IPS DF 19.7 (cell line): ENCODE measurements around the gene RAPSN.

Experiments used
- DNase-seq: peaks from one replicate; pipeline ENCODE4 v3.0.0-alpha.2; 2013; ENCODE audit warnings: low read depth, low spot score

Gene RAPSN

GRCh38 chr11:47390422-47390760 lies 58.5 kb downstream of the RAPSN start:
- no peak for DNase-seq

DNA sequence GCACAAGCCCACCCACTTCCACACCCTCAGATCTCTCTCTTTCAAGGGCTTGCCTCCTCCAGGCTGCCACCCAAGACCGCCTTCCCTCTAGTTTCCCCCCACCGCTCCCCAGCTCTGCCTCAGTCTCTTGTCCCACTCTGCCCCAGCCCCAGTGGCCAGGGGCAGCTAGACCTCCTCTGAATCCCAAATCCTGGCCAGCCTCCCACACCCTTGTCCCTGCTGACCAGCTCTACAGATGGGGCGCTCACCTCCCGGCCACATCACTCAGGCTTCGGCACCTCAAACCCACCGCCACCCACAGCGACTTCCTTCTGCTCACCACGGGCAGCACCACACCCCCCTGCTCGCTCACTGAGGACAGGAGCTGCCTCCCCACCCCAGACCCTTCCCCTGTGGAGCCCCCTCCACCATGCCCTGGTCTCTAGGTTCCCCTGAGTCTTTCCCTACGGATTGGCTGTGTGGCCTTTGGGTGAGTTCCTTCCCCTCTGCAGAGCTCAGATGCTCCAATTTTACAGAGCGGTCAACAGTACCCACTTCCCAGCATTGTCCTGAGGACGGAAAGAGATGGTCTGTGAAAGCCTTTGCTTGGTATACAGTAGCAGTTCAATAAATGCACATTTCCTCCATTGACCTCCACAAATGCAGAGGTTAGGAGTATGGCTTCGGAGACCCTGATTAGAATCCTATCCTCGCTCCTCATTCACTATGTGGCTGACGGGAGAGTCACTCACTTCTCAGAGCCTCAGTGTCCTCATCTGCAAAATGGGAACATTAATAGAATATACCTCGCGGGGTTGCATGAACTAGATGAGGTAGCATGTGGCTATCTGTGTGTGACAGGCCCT lies 59.1 kb downstream of the RAPSN start:
- no peak for DNase-seq

- DNase-seq: no peak
Measured at GRCh38 chr11:47388697-47389576, 60.0 kb downstream of the RAPSN start.

GRCh38 chr11:47387944-47388696 lies 60.8 kb downstream of the RAPSN start:
- DNase-seq: no peak
